Adipose tissue (tissue), 3 donors: ENCODE data around the gene PTPMT1. TPM values are rescaled to one million over a fixed set of nuclear protein-coding genes. Genes with fewer than 3 reads are reported as not detected.

Experiments
- H3K27ac ChIP-seq: one replicate; pipeline ENCODE4 v1.5.1; 2013; ENCODE audit warnings: low read depth, low read length
- WGBS, 3 donors: extraction: QIAGEN DNeasy Blood & Tissue Kit; methylation state at CpG; one replicate each; pipeline ENCODE4 v1.1.7; 2013; 5-methylcytosine and 5-hydroxymethylcytosine counted together
- polyA plus RNA-seq, 3 donors: library from polyadenylated mRNA; stranded (reverse); fragments of 200-250 nt; gene quantifications; one replicate each; pipeline ENCODE4 v1.2.3, GENCODE V29; 2013
- donor health status: healthy with polysubstance abuse.
- donor health status: Bipolar disorder and iron deficiency.
- donor health status: healthy.

PTPMT1 gene
- polyA plus RNA-seq, 3 donors, result 39.0 to 75.4 (median 52.2) TPM

DNA sequence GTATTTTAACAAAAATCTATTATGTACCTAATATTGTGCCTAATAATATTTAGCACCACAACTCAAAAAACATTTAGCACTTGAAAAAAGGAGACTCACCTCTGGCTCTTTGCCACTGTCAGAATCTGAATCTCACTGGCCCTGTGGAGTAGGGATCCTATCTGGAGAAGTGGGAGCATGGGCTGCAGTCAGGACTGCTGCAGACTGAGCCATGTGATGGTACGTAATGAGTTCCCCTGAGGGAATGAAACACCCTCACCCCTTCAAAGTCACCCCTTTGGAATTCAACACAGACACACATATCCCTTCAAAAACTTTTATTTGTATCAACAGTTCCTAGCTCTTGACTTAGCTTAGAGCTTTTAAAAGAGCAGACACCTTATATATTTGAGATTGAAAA lies 6.5 kb downstream of the PTPMT1 start:
- H3K27ac ChIP-seq, result no peak overlapping the region

DNA sequence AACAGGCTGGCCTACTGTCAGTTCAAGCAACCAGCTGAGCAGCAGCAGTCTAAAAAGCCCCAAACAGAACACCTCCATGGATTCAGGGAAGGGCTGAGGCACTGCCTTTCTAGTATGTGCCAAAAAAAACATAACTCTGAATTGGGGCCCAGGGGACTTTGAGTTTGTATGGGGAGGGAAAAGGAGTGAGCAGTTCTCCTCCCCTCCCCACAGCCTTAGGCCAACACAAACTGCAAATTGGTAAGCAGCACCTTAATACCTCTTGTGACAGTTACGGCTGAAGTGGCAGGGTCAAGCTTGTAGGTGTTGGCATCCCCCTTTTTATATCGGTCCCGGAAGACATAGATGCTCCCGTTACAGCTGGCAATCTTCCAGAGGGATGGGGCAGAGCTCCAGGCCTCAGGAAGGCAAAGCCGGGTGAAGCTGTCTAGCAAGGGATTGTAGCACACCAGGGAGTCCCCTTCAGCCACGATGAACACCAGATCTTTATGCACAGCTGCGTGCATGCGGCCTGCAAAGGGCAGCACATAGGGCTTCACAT lies 7.4 kb downstream of the PTPMT1 start:
- no peak overlapping the region for H3K27ac ChIP-seq
- 55 to 63% (median 55%) methylated on average over 8 of the region's 8 CpGs for WGBS, 3 donors

More for the DNA sequence above, 6.5 kb downstream of the PTPMT1 start:
- WGBS, 3 donors, result 54 to 79% (median 71%) methylated on average over 1 of the region's 1 CpG

DNA sequence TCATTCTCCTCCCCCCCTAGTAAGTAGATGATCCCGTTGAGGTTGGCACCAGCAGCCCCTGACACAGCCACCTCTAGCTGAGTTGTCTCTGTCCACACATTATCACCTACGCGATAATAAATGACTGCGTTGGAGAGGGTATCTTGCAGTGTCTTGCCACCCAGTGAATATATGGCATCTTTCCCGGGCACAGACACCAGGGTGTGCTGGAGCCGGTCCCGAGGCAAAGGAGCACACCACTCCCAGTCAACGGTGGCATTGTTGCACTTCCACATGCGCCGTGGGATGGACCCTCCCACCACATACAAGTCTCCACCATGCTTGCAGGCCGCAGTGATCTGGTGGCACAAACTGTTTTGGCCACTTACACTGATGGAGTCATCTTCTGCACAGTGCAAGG lies 7.9 kb downstream of the PTPMT1 start:
- 86 to 90% (median 90%) methylated on average over 11 of the region's 11 CpGs for WGBS, 3 donors
- no peak overlapping the region for H3K27ac ChIP-seq

DNA sequence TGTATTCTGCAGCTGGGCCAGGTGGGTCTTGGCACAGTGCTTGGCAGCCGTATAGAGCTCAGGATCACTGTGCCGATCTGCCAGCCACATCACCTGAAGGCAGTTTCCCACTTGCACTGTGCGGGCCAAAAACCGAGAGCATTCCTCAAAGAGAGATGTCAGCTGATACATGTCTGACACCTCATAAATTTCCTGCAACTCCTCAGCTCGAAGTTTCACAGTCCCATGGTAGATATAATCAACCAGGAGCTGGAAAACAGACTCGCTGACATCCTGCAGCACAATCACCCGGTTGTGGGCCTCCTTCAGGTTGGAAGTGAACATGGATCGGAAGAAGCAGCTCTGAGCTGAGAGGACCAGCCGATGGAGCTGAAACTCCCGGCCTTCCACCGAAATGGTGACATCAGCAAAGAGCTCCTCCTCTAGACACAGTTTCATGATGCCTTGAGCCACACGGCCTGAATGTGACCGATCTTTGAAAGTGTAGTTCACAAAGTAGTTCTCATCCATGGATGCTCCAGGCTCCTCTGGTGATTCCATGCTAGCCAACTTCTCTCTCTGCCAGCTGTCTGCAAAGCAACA lies 12.2 kb downstream of the PTPMT1 start:
- WGBS, 3 donors, result 70 to 73% (median 71%) methylated on average over 13 of the region's 13 CpGs
- no peak overlapping the region for H3K27ac ChIP-seq

DNA sequence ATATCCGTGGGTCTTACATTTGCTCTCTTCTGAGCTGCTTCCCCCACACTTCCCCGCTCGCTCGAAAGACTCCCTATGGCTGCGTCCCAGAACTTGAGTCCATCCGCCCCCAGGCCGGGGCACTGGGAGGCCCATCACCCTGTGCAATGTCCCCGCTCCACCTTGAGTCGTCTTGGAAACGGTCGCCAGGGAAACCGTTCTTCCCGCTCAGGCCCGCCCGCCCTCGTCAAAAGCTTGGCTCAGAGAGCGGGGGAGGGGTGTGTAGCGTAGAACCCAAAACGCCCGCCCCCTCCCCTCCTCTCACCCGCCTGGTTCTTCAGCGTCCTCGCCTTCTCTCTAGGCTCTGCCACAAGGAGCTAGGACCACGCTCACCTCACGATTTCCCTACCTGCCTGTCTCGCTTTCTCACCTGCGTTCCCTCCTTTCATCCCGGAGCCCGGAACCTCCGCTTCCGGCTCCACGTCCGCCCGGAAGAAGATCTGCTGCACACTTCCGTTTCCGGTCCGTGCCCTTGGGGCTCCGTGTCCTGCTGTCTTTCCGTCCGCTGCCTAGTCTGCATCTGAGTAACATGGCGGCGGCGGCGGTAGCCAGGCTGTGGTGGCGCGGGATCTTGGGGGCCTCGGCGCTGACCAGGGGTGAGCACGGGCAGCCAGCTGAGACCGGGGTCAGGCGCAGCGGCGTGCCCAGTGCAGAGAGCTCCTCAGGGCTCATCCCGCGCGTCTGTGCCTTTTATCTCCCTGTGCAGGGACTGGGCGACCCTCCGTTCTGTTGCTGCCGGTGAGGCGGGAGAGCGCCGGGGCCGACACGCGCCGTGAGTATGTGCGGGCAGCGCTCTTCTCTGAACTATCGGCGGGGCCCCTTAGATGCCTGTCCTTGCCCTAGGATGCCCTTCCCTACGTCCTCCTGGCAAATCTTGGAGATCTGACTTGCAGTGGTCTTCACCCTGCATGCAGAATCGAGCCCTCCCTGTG lies 13.4 kb downstream of the PTPMT1 start, which contains the start of the genes KBTBD4 and NDUFS3:
TSS of gene KBTBD4 (minus strand) at position 447 of the 971 bp plus-strand sequence. CDS start at position 428, 19 bp downstream.
TSS of gene NDUFS3 (plus strand) at position 551 of the 971 bp plus-strand sequence. CDS start at position 569, 18 bp downstream.
- 0 to 1% (median 0%) methylated on average over 64 to 72 of the region's 72 CpGs for WGBS, 3 donors
- H3K27ac ChIP-seq, result no peak within 1 kb of the TSS

DNA sequence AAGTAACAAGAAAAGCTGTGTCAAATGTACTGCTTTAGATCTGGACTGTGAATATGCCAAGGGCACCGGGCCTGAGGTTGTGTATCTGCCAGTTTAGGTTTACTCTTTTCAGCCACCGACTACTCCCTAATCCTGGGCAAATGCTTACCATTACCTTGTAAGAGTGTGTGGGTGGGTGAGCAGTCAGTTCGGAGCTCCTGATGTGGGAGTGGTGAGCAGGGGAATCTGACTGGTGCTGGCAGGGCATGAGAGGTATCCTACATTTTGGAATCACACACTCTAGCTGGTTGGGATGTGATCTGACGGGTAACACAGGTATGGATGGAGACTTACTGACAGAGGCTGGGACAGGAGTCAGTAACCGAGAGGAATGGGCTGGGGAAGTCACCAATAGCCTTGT lies 18.4 kb downstream of the PTPMT1 start:
- 88 to 90% (median 90%) methylated on average over 5 of the region's 5 CpGs for WGBS, 3 donors
- no peak overlapping the region for H3K27ac ChIP-seq

DNA sequence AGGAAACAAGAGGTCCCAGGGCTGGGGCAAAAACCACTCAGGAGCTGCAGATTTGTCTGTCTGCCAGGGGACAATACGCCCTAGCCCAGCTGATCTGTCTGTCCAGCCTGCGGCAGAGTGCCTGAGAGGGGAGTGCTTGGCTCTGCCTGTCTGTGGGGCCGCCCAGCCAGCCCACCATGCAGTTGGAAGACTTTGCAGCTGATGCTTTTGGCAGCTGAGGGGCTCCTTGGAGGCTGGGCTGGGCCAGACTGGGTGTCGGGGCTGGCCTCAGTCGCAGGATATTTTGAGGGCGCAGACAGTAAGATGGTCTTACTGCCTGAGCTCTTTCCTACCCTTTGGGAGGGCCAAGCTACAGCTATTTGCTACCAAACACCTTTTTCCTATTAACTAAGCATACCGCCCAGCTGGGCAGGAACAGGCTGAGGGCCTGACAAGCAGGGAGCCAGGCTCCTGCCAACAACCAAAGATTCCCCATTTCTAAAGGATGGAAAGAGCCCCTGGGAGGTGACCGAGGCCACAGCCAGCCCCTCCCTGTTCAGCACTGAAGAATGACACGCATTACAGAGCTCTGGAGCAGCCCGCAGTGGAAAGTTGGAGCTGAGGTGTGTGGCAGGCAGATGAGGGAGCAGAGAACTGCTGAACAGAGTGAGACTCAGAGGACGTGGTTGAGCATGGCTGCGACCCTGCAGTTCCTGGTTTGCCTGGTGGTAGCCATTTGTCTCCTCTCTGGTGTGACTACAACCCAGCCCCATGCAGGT lies 20.9 kb downstream of the PTPMT1 start, which contains the start of gene FAM180B:
TSS of gene FAM180B (plus strand) at position 581 of the 758 bp plus-strand sequence. CDS start at position 672, 91 bp downstream.
- H3K27ac ChIP-seq, result no peak within 1 kb of the TSS
- 51 to 73% (median 68%) methylated on average over 12 of the region's 12 CpGs for WGBS, 3 donors

DNA sequence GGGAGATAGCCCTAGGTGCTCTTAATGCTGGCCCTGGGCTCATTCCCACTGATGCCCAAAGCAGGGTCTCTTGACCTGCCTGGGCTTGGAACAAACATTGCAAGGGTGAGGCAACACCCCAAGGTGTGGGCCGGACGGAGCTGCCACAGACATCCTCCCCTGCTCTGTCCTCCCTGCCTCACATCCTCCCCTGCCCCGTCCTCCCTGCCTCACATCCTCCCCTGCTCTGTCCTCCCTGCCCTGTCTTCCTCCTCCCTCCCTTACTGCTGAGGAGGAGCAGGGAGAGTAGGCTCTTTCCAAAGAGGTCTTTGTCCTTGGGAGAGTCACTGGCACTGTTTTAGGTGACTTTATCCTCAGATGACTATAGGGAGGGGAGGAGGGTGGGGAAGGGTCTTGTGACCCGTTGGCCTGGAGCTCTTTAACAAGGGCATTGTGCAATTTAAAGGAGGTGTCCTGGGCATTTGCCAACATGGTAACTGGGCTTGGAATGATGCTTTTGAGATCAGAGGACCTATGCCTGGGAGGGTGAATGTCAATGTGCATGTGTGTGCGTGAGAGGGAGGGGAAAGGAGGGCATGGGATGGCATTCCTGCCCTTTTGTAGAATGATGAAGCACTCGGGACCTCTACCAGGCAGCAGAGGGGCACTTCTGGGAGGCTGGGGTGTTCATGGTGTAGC lies 21.8 kb downstream of the PTPMT1 start:
- no peak overlapping the region for H3K27ac ChIP-seq
- WGBS, 3 donors, result 45 to 65% (median 60%) methylated on average over 6 of the region's 6 CpGs

DNA sequence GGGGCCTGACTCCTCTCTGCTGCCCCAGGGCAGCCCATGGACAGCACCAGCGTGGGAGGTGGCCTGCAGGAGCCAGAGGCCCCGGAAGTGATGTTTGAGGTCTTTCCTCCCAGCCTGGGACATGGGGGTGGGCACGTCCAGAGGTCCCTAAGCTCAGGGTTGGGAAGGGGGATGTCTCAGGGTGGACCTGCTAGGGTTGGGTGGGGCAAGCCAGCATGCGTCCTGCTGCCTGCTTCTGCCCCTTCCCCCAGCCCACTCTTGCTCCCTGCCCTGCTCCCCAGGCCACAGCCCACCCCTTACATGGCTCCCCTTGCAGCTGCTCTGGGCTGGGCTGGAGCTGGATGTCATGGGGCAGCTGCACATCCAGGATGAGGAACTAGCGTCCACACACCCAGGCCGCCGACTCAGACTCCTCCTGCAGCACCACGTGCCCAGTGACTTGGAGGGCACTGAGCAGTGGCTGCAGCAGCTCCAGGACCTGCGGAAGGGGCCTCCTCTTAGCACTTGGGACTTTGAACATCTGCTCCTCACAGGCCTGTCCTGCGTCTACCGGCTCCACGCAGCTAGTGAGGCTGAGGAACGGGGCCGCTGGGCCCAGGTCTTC lies 22.4 kb downstream of the PTPMT1 start:
- 42 to 68% (median 44%) methylated on average over 14 of the region's 14 CpGs for WGBS, 3 donors
- no peak overlapping the region for H3K27ac ChIP-seq

DNA sequence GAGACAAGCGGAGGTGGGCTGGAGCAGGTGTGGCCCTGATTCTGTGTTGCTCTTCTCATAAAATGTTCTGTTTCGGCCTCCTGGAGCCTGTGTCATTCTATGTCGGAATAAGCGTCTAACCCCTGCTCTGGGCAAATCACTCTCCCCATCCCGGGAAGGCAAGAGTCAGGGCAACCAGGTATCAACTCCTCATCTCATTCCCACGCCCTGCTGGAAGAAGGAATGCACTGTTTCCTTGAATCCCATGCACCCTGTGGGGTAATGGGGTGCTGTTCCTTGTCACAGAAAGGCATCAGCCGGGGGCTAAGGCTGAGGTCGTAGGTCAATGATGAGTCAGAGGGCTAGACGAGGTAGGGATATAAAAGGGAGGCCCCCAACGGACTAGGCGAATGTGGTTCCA lies 23.7 kb downstream of the PTPMT1 start:
- WGBS, 3 donors, result 88 to 91% (median 90%) methylated on average over 11 of the region's 11 CpGs
- H3K27ac ChIP-seq, result no peak overlapping the region

DNA sequence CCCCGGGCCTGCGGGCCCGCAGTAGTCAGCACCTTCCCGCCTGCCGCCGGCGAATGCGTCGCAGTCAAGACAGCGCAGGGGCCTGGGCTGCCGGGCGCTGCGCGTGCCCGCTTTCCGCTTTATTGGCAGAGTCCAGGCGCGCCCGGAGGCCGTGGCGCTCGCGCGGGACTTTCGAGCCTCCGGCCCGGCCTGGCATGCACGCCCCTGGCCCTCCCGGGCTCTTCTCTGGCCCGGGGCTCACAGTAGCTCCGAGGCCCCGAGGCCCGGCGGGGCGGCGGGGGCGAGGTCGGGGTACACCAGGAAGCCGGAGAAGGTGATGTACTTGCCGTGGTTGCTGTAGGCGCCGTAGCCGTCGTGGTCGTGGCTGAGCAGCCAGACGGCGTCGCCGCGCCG lies 24.2 kb downstream of the PTPMT1 start:
- WGBS, 3 donors, result 53 to 73% (median 65%) methylated on average over 38 to 51 of the region's 51 CpGs
- H3K27ac ChIP-seq, result no peak overlapping the region

DNA sequence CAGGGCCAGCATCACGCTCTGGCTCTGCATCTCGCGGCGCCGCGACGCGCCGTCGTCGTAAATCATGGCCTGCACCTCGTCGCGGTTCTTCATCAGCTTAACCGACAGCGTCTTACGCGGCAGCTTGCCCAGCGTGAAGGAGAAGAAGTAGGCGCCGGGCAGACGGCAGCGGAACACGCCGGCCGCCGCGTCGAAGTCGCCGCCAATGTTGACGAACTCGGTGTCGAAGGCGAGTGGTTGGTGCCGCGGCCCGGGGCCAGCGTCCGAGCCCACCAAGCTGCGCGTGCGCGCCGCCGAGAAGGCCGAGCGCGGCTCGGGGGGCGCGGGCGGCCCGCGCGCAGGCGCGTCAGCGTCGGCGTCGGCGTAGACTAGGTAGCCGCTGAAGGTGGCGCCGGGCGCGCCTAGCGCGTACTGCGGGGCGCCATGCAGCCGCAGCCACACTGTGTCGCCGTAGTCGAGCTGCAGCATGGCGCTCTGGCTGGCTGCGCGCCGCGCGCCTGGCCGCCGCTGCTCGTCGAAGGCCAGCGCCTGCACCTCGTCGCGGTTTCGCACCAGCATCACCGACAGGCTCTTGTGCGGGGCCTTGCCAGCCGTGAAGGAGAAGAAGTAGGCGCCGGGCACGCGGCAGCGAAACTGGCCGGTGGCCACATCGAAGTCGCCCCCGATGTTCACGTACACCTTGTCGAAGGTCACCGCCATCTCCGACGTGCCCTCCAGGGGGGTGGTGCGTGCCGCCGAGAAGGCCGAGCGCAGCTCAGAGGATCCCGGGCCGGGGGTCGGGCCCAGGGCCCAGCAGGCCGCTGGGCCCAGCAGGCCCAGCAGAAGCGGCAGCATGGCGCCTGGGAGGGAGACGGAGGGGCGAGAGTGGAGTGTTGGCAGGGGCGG lies 24.8 kb downstream of the PTPMT1 start:
- WGBS, 3 donors, result 35 to 66% (median 59%) methylated on average over 99 to 122 of the region's 122 CpGs
- H3K27ac ChIP-seq, result no peak overlapping the region

DNA sequence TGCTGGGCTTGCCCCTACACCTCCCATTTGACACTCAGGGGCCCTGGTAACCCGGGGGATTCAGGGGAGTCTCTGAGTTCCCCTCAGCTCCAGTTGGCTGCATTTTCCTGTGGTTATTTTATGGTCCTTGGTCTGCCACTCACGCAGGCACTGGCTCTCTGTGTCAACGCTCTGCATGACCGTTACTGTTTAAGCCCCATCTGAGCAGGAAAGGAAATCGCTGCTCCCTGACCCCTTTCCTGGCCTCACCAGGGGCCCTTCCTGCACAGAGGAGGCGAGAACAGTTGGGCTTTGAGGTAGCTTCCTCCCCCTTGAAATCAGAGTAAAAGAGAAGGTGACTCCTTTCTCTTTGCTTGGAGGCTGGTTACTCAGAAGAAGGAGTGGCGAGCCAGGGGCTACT lies 26.4 kb downstream of the PTPMT1 start:
- 36 to 53% (median 39%) methylated on average over 7 of the region's 7 CpGs for WGBS, 3 donors
- no peak overlapping the region for H3K27ac ChIP-seq

DNA sequence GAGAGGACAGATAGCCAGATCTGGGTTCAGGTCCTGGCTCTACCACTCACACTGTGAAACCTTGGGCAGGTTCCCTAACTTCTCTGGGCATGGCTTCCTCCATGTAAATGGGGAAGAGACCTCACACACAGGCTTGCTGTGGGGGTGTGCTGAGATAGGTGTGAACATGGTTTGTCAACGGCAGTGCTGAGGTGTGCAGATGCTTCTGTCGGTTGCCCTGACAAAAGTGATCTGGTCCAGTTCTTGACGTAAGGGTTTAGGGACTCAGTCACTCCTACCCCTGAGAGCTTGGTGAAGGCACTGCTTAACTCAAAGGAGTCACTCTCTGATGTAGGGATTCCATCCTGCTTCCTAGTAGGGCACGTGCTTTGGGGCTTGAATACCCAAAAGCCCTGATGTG lies 26.9 kb downstream of the PTPMT1 start:
- 58 to 69% (median 66%) methylated on average over 4 of the region's 4 CpGs for WGBS, 3 donors
- no peak overlapping the region for H3K27ac ChIP-seq

DNA sequence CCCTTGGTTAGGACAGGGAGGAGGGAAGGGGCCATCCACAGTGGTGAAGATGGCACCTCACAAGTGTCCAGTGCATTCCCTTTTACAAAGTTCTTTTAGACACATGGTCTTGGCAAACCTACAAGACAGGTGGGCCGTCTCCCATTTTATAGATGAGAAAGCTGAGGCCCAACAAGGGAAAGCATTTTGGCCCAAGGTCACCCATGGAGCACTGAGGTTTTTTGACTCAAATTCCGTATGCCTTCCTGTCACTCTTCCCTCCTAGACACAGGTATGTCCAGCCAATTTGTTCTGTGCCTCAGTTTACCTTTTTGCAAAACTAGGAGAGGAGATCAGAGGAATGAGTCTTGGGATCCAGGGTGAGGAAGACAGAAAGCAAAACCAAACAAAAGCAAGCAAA lies 27.6 kb downstream of the PTPMT1 start:
- 53 to 80% (median 76%) methylated on average over 2 of the region's 2 CpGs for WGBS, 3 donors
- H3K27ac ChIP-seq, result no peak overlapping the region

DNA sequence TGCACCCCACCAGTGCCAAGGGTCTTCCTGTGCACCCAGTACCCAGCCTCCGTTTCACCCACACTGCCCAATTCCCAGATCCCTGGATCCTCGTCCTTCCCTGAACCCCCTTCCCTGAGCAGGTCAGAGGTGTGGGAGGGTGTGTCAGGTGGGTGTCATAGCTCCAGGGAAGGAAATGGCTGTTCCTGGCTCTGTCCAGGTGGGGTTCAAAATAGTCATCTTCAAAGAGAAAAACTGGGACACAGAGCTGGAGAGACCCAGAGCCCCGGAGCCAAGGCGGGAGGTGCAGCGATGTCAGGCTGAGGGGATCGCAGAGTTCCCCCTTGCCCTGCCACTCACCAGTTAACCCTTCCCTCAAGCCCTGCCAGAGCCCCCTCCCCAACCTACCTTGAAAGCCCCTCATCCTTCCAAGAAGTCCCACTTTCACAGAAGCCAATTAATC lies 28.1 kb downstream of the PTPMT1 start:
- no peak overlapping the region for H3K27ac ChIP-seq
- 4 to 22% (median 12%) methylated on average over 5 to 6 of the region's 6 CpGs for WGBS, 3 donors
